Measurements from ENCODE around the gene MYO3A.

The MYO3A gene

GRCh38 chr10:26215396-26215934, 281.4 kb downstream of the MYO3A start:
- DNase-seq, result no peak

GRCh38 chr10:26215935-26216584, 282.0 kb downstream of the MYO3A start:
- no peak for DNase-seq

- no peak for DNase-seq
Measured at GRCh38 chr10:26216585-26217395, 282.8 kb downstream of the MYO3A start, which contains the start of gene GAD2. GAD2 (plus strand) TSS chr10:26216774; CDS start chr10:26216810, 36 bp downstream.

GRCh38 chr10:26217396-26218086, 283.5 kb downstream of the MYO3A start:
- DNase-seq, result no peak

GRCh38 chr10:26219676-26220075, 285.6 kb downstream of the MYO3A start:
- no peak for DNase-seq

GRCh38 chr10:26220901-26221300, 286.9 kb downstream of the MYO3A start:
- DNase-seq, result no peak

- DNase-seq, result no peak
Measured at GRCh38 chr10:26221541-26221940, 287.5 kb downstream of the MYO3A start.

- DNase-seq, result no peak
Measured at GRCh38 chr10:26222563-26222962, 288.5 kb downstream of the MYO3A start.

- no peak for DNase-seq
Measured at GRCh38 chr10:26225322-26225721, 291.3 kb downstream of the MYO3A start.

GRCh38 chr10:26227786-26228185, 293.8 kb downstream of the MYO3A start:
- no peak for DNase-seq

GRCh38 chr10:26232174-26232573, 298.1 kb downstream of the MYO3A start:
- no peak for DNase-seq

GRCh38 chr10:26235761-26236160, 301.7 kb downstream of the MYO3A start:
- DNase-seq, result no peak

GRCh38 chr10:26238378-26238777, 304.3 kb downstream of the MYO3A start:
- DNase-seq, result no peak

GRCh38 chr10:26242706-26243350, 308.8 kb downstream of the MYO3A start:
- DNase-seq, result no peak

- no peak for DNase-seq
Measured at GRCh38 chr10:26243351-26243720, 309.3 kb downstream of the MYO3A start.

- DNase-seq, result no peak
Measured at GRCh38 chr10:26249681-26250080, 315.7 kb downstream of the MYO3A start.

- DNase-seq, result no peak
Measured at GRCh38 chr10:26251925-26252324, 317.9 kb downstream of the MYO3A start.

GRCh38 chr10:26254616-26255015, 320.6 kb downstream of the MYO3A start:
- no peak for DNase-seq

GRCh38 chr10:26259341-26259740, 325.3 kb downstream of the MYO3A start:
- DNase-seq, result no peak
